H9 (cell line): ENCODE data around the gene KIF5C. TPM values are rescaled to one million over a fixed set of nuclear protein-coding genes. Genes with fewer than 3 reads are reported as not detected.

Source experiments
- DNase-seq: peaks from one replicate; pipeline ENCODE4 v3.0.0-alpha.2; 2017
- H2AFZ ChIP-seq: one replicate; pipeline ENCODE4 v1.6.1; 2013; ENCODE audit warnings: mild to moderate bottlenecking, low read length, control low read depth, moderate library complexity
- H2AK5ac ChIP-seq: 2 replicates; pipeline ENCODE4 v1.6.1; 2013; ENCODE audit warnings: low read length, control low read depth, mixed read lengths; ENCODE audit not compliant: insufficient read length
- H2BK120ac ChIP-seq: one replicate; pipeline ENCODE4 v1.6.1; 2013; ENCODE audit warnings: low read depth, mild to moderate bottlenecking, low read length, control low read depth, inconsistent platforms; ENCODE audit not compliant: poor library complexity, severe bottlenecking
- H2BK12ac ChIP-seq: 2 replicates; pipeline ENCODE4 v1.6.1; 2013; ENCODE audit warnings: low read length, control low read depth, mixed read lengths, low read depth; ENCODE audit not compliant: insufficient read length
- H2BK15ac ChIP-seq: 2 replicates; pipeline ENCODE4 v1.6.1; 2013; ENCODE audit warnings: low read depth, low read length, control low read depth
- H2BK20ac ChIP-seq: one replicate; pipeline ENCODE4 v1.6.1; 2013; ENCODE audit warnings: low read depth, mild to moderate bottlenecking, low read length, control low read depth, inconsistent platforms; ENCODE audit not compliant: poor library complexity, severe bottlenecking
- H2BK5ac ChIP-seq: 2 replicates; pipeline ENCODE4 v1.6.1; 2013; ENCODE audit warnings: low read length, control low read depth, mixed read lengths; ENCODE audit not compliant: insufficient read length
- H3K14ac ChIP-seq: 2 replicates; pipeline ENCODE4 v1.6.1; 2013; ENCODE audit warnings: low read length, control low read depth; ENCODE audit not compliant: insufficient read depth
- H3K18ac ChIP-seq: 2 replicates; pipeline ENCODE4 v1.6.1; 2013; ENCODE audit warnings: low read depth, mild to moderate bottlenecking, mixed read lengths, low read length, control low read depth; ENCODE audit not compliant: insufficient read length
- H3K23ac ChIP-seq: 2 replicates; pipeline ENCODE4 v1.6.1; 2013; ENCODE audit warnings: low read length, control low read depth, mixed read lengths, low read depth; ENCODE audit not compliant: insufficient read length
- H3K23me2 ChIP-seq: 2 replicates; pipeline ENCODE4 v1.6.1; 2013; ENCODE audit warnings: low read depth, mild to moderate bottlenecking, mixed read lengths, low read length, control low read depth; ENCODE audit not compliant: insufficient read length, poor library complexity, severe bottlenecking
- H3K27ac ChIP-seq: 2 replicates; pipeline ENCODE4 v1.5.1; 2013; ENCODE audit warnings: low read length, control low read depth, mixed read lengths, low read depth; ENCODE audit not compliant: insufficient read length
- H3K27me3 ChIP-seq: 2 replicates; pipeline ENCODE4 v1.6.1; 2013; ENCODE audit warnings: low read length, control low read depth, inconsistent platforms; ENCODE audit not compliant: insufficient read depth
- H3K4ac ChIP-seq: 2 replicates; pipeline ENCODE4 v1.6.1; 2013; ENCODE audit warnings: low read depth, mild to moderate bottlenecking, control low read depth, inconsistent platforms, low read length, moderate library complexity
- H3K4me1 ChIP-seq: 2 replicates; pipeline ENCODE4 v1.6.1; 2013; ENCODE audit warnings: low read length, control low read depth, inconsistent platforms; ENCODE audit not compliant: insufficient read depth
- H3K4me2 ChIP-seq: 2 replicates; pipeline ENCODE4 v1.6.1; 2013; ENCODE audit warnings: low read length, control low read depth, mixed read lengths; ENCODE audit not compliant: insufficient read length, insufficient read depth
- H3K56ac ChIP-seq: 2 replicates; pipeline ENCODE4 v1.6.1; 2013; ENCODE audit warnings: low read depth, mild to moderate bottlenecking, mixed read lengths, low read length, control low read depth; ENCODE audit not compliant: insufficient read length
- H3K79me1 ChIP-seq: 2 replicates; pipeline ENCODE4 v1.6.1; 2013; ENCODE audit warnings: low read depth, mild to moderate bottlenecking, moderate library complexity, low read length, control low read depth, inconsistent platforms; ENCODE audit not compliant: insufficient read depth, poor library complexity, severe bottlenecking
- H3K79me2 ChIP-seq: 2 replicates; pipeline ENCODE4 v1.6.1; 2013; ENCODE audit warnings: low read length, control low read depth, inconsistent platforms; ENCODE audit not compliant: insufficient read depth
- H3K9ac ChIP-seq: 2 replicates; pipeline ENCODE4 v1.6.1; 2013; ENCODE audit warnings: low read length, control low read depth, mixed read lengths; ENCODE audit not compliant: insufficient read length; ENCODE audit errors: extremely low read depth
- H3K9me3 ChIP-seq: one replicate; pipeline ENCODE4 v1.6.1; 2013; ENCODE audit warnings: low read depth, low read length, inconsistent platforms; ENCODE audit not compliant: control insufficient read depth
- H3T11ph ChIP-seq: one replicate; pipeline ENCODE4 v1.6.1; 2013; ENCODE audit warnings: mild to moderate bottlenecking, low read length, control low read depth, inconsistent platforms
- H4K20me1 ChIP-seq: one replicate; pipeline ENCODE4 v1.6.1; 2013; ENCODE audit not compliant: control insufficient read depth, insufficient read length, insufficient read depth
- H4K5ac ChIP-seq: 2 replicates; pipeline ENCODE4 v1.6.1; 2013; ENCODE audit warnings: low read depth, mild to moderate bottlenecking, mixed read lengths, low read length, control low read depth; ENCODE audit not compliant: insufficient read length
- H4K8ac ChIP-seq: replicated peaks from 2 replicates; pipeline ENCODE4 v1.6.1; 2013; ENCODE audit warnings: low read length, control low read depth, mixed read lengths, low read depth; ENCODE audit not compliant: insufficient read length
- H4K91ac ChIP-seq: 2 replicates; pipeline ENCODE4 v1.6.1; 2013; ENCODE audit warnings: low read depth, mild to moderate bottlenecking, moderate library complexity, mixed read lengths, low read length, control low read depth; ENCODE audit not compliant: insufficient read length
- H3K27ac Mint-ChIP-seq, 3 experiments: 2 replicates in 2 of 3; 3 replicates in 1 of 3; pipeline ENCODE4 v1.8.0; 2020 to 2021; ENCODE audit warnings: mixed read lengths in 3 of 3, mild to moderate bottlenecking in 1 of 3, moderate library complexity in 1 of 3
- H3K27me3 Mint-ChIP-seq: 2 replicates; pipeline ENCODE4 v1.8.0; 2021; ENCODE audit warnings: low read depth, mild to moderate bottlenecking, moderate library complexity, mixed read lengths
- H3K36me3 Mint-ChIP-seq, 3 experiments: 2 replicates in 2 of 3; 3 replicates in 1 of 3; pipeline ENCODE4 v1.8.0; 2020 to 2021; ENCODE audit warnings: low read depth in 3 of 3, mixed read lengths in 3 of 3; ENCODE audit not compliant: insufficient read depth in 1 of 3
- H3K4me1 Mint-ChIP-seq, 2 experiments: 2 replicates each; pipeline ENCODE4 v1.8.0; 2020; ENCODE audit warnings: mixed read lengths in 2 of 2
- H3K4me3 Mint-ChIP-seq, 2 experiments: 2 replicates in 1 of 2; 3 replicates in 1 of 2; pipeline ENCODE4 v1.8.0; 2020 to 2021; ENCODE audit warnings: mild to moderate bottlenecking in 2 of 2, mixed read lengths in 2 of 2, moderate library complexity in 1 of 2
- H3K9me3 Mint-ChIP-seq, 2 experiments: 2 replicates in 1 of 2; 3 replicates in 1 of 2; pipeline ENCODE4 v1.8.0; 2020; ENCODE audit warnings: mild to moderate bottlenecking in 2 of 2, mixed read lengths in 2 of 2, moderate library complexity in 1 of 2
- WGBS: extraction: QIAGEN DNeasy Blood & Tissue Kit; methylation state at CpG from one replicate; pipeline ENCODE4 v1.1.7; 2013; ENCODE audit warnings: missing lambda C conversion rate, low lambda C conversion rate, mixed read lengths; ENCODE audit not compliant: insufficient read length; ENCODE audit errors: extremely low coverage; 5-methylcytosine and 5-hydroxymethylcytosine counted together
- total RNA-seq: library from RNA; stranded (reverse); gene quantifications from 2 replicates; pipeline ENCODE4 v1.2.1, GENCODE V29; 2021
- TF ChIP-seq, protein P1 (sequence below): fragments of 200-600 bp; sonication (generic); conservative IDR thresholded peaks from 3 replicates; pipeline ENCODE4 v1.8.0; 2021; ENCODE audit warnings: antibody characterized with exemption, mild to moderate bottlenecking

The KIF5C gene
- total RNA-seq, 1 experiment from 2014 or later: 52.9 TPM

DNA sequence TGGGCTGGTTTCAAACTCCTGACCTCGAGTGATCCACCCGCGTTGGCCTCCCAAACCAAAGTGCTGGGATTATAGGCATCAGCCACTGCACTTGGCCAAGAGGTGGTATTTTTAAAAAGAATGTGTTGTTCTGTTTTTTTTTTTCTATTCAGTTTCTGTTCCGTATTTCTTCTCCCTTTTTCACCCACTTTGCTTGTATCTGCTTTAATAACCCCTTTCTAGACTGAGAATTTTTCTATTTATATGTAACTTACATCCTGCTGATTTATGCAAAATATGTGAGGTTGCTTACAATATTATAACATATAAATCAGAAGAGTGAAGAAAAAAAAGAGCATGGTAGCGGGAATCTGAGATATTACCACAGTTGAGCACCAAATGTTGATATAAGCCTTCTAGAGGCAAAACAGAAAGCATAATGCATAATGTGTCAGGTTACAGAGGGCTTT lies 146.3 kb downstream of the KIF5C start:
- Histone ChIP-seq H2AK5ac (no peak overlapping the region), H4K8ac (no peak overlapping the region), H4K91ac (no peak overlapping the region), H2BK20ac (no peak overlapping the region), H3K23me2 (no peaks in the 10 kb centered on the region), H3K9ac (no peak overlapping the region), H3K9me3 (no peaks in the 10 kb centered on the region), H3K23ac (no peak overlapping the region), H3K27ac (no peak overlapping the region), H4K5ac (no peak overlapping the region), H3K18ac (no peak overlapping the region), H3K4me2 (no peak overlapping the region), H3K56ac (no peak overlapping the region), H2BK12ac (no peak overlapping the region), H3K79me1 (no peaks in the 10 kb centered on the region), H3K14ac (no peak overlapping the region), H3T11ph (no peak overlapping the region), H4K20me1 (no peaks in the 10 kb centered on the region), H2AFZ (no peak overlapping the region), H3K79me2 (no peaks in the 10 kb centered on the region), H2BK5ac (no peak overlapping the region), H2BK15ac (no peak overlapping the region), H3K4me1 (no peaks in the 10 kb centered on the region), H3K27me3 (no peaks in the 10 kb centered on the region), H2BK120ac (no peak overlapping the region), H3K4ac (no peak overlapping the region)
- Mint-ChIP-seq H3K27ac (no peak overlapping the region; a peak in 2 of 7 replicates), H3K9me3 (no peaks in the 10 kb centered on the region), H3K27me3 (peaks cover 1% of the 10 kb centered on the region; the same call in 1 of the 2 replicates), H3K4me3 (no peak overlapping the region), H3K36me3 (peaks cover 3 to 25% (median 18%) of the 10 kb centered on the region in 3 experiments; a peak in 5 of 7 replicates), H3K4me1 (peaks cover 8 to 9% of the 10 kb centered on the region in 2 experiments; a peak in 3 of 4 replicates)
- TF ChIP-seq, protein P1, sequence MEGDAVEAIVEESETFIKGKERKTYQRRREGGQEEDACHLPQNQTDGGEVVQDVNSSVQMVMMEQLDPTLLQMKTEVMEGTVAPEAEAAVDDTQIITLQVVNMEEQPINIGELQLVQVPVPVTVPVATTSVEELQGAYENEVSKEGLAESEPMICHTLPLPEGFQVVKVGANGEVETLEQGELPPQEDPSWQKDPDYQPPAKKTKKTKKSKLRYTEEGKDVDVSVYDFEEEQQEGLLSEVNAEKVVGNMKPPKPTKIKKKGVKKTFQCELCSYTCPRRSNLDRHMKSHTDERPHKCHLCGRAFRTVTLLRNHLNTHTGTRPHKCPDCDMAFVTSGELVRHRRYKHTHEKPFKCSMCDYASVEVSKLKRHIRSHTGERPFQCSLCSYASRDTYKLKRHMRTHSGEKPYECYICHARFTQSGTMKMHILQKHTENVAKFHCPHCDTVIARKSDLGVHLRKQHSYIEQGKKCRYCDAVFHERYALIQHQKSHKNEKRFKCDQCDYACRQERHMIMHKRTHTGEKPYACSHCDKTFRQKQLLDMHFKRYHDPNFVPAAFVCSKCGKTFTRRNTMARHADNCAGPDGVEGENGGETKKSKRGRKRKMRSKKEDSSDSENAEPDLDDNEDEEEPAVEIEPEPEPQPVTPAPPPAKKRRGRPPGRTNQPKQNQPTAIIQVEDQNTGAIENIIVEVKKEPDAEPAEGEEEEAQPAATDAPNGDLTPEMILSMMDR: no peak
- no peak for DNase-seq
- no CpG with 5 or more reads among the region's 5 CpGs for WGBS
